HepG2 (cell line): ENCODE measurements around the gene MOCS2. TPM values are rescaled to one million over a fixed set of nuclear protein-coding genes. Genes with fewer than 3 reads are reported as not detected.

Experiments used
- ARID5B ChIP-seq: IDR thresholded peaks from 2 replicates; pipeline ENCODE4 v1.4.0; 2020; ENCODE audit warnings: mild to moderate bottlenecking, missing genetic modification reagents
- ATF2 ChIP-seq: sonication (generic); formaldehyde crosslinking; IDR thresholded peaks from 2 replicates; pipeline ENCODE4 v1.4.0; 2020; ENCODE audit warnings: missing genetic modification reagents
- DMTF1 ChIP-seq: sonication (generic); formaldehyde crosslinking; IDR thresholded peaks from 2 replicates; pipeline ENCODE4 v1.4.0; 2020; ENCODE audit warnings: mild to moderate bottlenecking, missing genetic modification reagents
- IKZF4 ChIP-seq: sonication (generic); formaldehyde crosslinking; IDR thresholded peaks from 2 replicates; pipeline ENCODE4 v1.5.1; 2020; ENCODE audit warnings: borderline replicate concordance, mild to moderate bottlenecking, low read depth, missing genetic modification reagents; ENCODE audit errors: not compliant biosample characterization
- KAT8 ChIP-seq: IDR thresholded peaks from 2 replicates; pipeline ENCODE4 v1.6.1; 2016; ENCODE audit warnings: missing genetic modification reagents, missing compliant biosample characterization
- KLF6 ChIP-seq: IDR thresholded peaks from 2 replicates; pipeline ENCODE4 v1.8.0; 2016; ENCODE audit warnings: missing biosample characterization, missing genetic modification reagents
- MAFG ChIP-seq: sonication (generic); formaldehyde crosslinking; IDR thresholded peaks from 2 replicates; pipeline ENCODE4 v1.5.1; 2020; ENCODE audit warnings: mild to moderate bottlenecking, missing genetic modification reagents
- NFIC ChIP-seq: IDR thresholded peaks from 2 replicates; pipeline ENCODE4 v1.6.1; 2012; ENCODE audit warnings: mild to moderate bottlenecking, low read length, inconsistent platforms
- NFYB ChIP-seq: sonication (generic); formaldehyde crosslinking; IDR thresholded peaks from 2 replicates; pipeline ENCODE4 v1.4.0; 2020; ENCODE audit warnings: missing genetic modification reagents
- NR1H2 ChIP-seq: sonication (generic); formaldehyde crosslinking; IDR thresholded peaks from 2 replicates; pipeline ENCODE4 v1.8.1; 2022; ENCODE audit warnings: low read depth, missing genetic modification reagents, borderline replicate concordance
- PRMT3 ChIP-seq: sonication (generic); formaldehyde crosslinking; IDR thresholded peaks from 2 replicates; pipeline ENCODE4 v1.8.1; 2022; ENCODE audit warnings: low read depth, mild to moderate bottlenecking, moderate library complexity, missing genetic modification reagents, borderline replicate concordance
- PRPF4 ChIP-seq: fragments of 200-400 bp; formaldehyde crosslinking; IDR thresholded peaks from 2 replicates; pipeline ENCODE4 v1.6.1; 2016; ENCODE audit warnings: low read length, low read depth; ENCODE audit not compliant: poor library complexity, severe bottlenecking
- RFX1 ChIP-seq: fragments of 450-650 bp; IDR thresholded peaks from 2 replicates; pipeline ENCODE4 v1.6.1; 2017
- SRSF4 ChIP-seq: fragments of 200-400 bp; formaldehyde crosslinking; IDR thresholded peaks from one replicate; pipeline ENCODE4 v1.6.1; 2018; ENCODE audit warnings: mild to moderate bottlenecking, low read depth, low read length, moderate library complexity; ENCODE audit not compliant: poor library complexity, severe bottlenecking
- TRIM24 ChIP-seq: sonication (generic); formaldehyde crosslinking; IDR thresholded peaks from 2 replicates; pipeline ENCODE4 v1.8.0; 2022; ENCODE audit warnings: mild to moderate bottlenecking, missing genetic modification reagents
- ZC3H13 ChIP-seq: sonication (generic); formaldehyde crosslinking; IDR thresholded peaks from 2 replicates; pipeline ENCODE4 v1.8.1; 2023; ENCODE audit warnings: mild to moderate bottlenecking, missing genetic modification reagents, moderate library complexity
- ZNF12 ChIP-seq: sonication (generic); formaldehyde crosslinking; IDR thresholded peaks from 2 replicates; pipeline ENCODE4 v1.5.0; 2020; ENCODE audit warnings: missing genetic modification reagents
- ZNF281 ChIP-seq: sonication (generic); formaldehyde crosslinking; IDR thresholded peaks from 2 replicates; pipeline ENCODE4 v1.4.0; 2020; ENCODE audit warnings: missing genetic modification reagents, borderline replicate concordance
- ZNF570 ChIP-seq: sonication (generic); formaldehyde crosslinking; IDR thresholded peaks from 2 replicates; pipeline ENCODE4 v1.4.0; 2020; ENCODE audit warnings: mild to moderate bottlenecking, missing genetic modification reagents, borderline replicate concordance
- ZNF614 ChIP-seq: IDR thresholded peaks from 2 replicates; pipeline ENCODE4 v1.6.1; 2018; ENCODE audit warnings: missing biosample characterization, missing genetic modification reagents, inconsistent platforms, borderline replicate concordance
- ZNF678 ChIP-seq: sonication (generic); formaldehyde crosslinking; IDR thresholded peaks from 2 replicates; pipeline ENCODE4 v1.4.0; 2020; ENCODE audit warnings: mild to moderate bottlenecking, missing genetic modification reagents
- polyA plus RNA-seq, 8 experiments: library from polyadenylated mRNA; depleted of rRNA in 3 of 8; stranded (reverse) in 7 of 8; unstranded in 1 of 8; fragments of >200 nt; fragmentation: Illumina TruSeq in 4 of 8; extraction: Trizol in 4 of 8; gene quantifications; 2 replicates each; pipeline versions ENCODE4 v1.2.1 to v1.2.3, GENCODE V29; 2011 to 2016; ENCODE audit warnings: low read depth in 4 of 8, missing spikeins in 1 of 8, mixed read lengths in 1 of 8; ENCODE audit not compliant: insufficient read depth in 1 of 8
- total RNA-seq, 5 experiments: library from RNA; depleted of rRNA; stranded (reverse); fragments of >200 nt; fragmentation: Illumina TruSeq; extraction: Trizol; gene quantifications; 2 replicates each; pipeline ENCODE4 v1.2.3, GENCODE V29; 2016; ENCODE audit warnings: low read depth in 1 of 5

Gene MOCS2
- total and polyA plus RNA-seq, 2 of the 13 experiments (the other 11 are each of a cell fraction or from before 2014, with no cell fraction given), result 19.2 to 41.9 TPM

- TF ChIP-seq ZNF281 (CRISPR knock-in tag), result no peak
- TF ChIP-seq DMTF1 (CRISPR knock-in tag), result no peak
- peak; percentile 65 for TF ChIP-seq ARID5B (CRISPR knock-in tag)
- TF ChIP-seq MAFG (CRISPR knock-in tag), result no peak
- TF ChIP-seq KLF6 (CRISPR knock-in tag), result no peak
- TF ChIP-seq TRIM24 (CRISPR knock-in tag), result no peak
- TF ChIP-seq PRPF4, result no peak
- TF ChIP-seq ZNF570 (CRISPR knock-in tag), result no peak
- no peak for TF ChIP-seq RFX1
- no peak for TF ChIP-seq ATF2 (CRISPR knock-in tag)
- no peak for TF ChIP-seq NFIC
- no peak for TF ChIP-seq ZNF678
- TF ChIP-seq ZNF614 (CRISPR knock-in tag), result peak; percentile 13; the same call in 1 of the 2 replicates
- no peak for TF ChIP-seq NR1H2 (CRISPR knock-in tag)
- 0 out of 2 replicates have a peak, but pooled peaks have one; percentile 39 for TF ChIP-seq ZNF12 (CRISPR knock-in tag)
- no peak for TF ChIP-seq PRMT3
- TF ChIP-seq NFYB (CRISPR knock-in tag), result no peak
- TF ChIP-seq ZC3H13 (CRISPR knock-in tag), result no peak
- no peak for TF ChIP-seq SRSF4
- TF ChIP-seq KAT8, result no peak
- TF ChIP-seq IKZF4 (CRISPR knock-in tag), result no peak
Measured at GRCh38 chr5:53116597-53116996, 7.0 kb upstream of the MOCS2 start (continued).
